Measurements from ENCODE around the gene HOXD13.

The HOXD13 gene

GRCh38 chr2:176087330-176088047 is 5.0 kb upstream of the HOXD13 start:
- DNase-seq (ENCODE audit: low spot score) (no peak), ATAC-seq (ENCODE audit: low read depth) (no peak)
- no peaks in the 10 kb centered on the region for H3K4me1 ChIP-seq (ENCODE audit: insufficient read depth, poor library complexity, severe bottlenecking)
- no peak overlapping the region for H3K4me3 ChIP-seq (ENCODE audit: severe bottlenecking)
- no peaks in the 10 kb centered on the region for H3K9me3 ChIP-seq (ENCODE audit: severe bottlenecking)
- H3K36me3 ChIP-seq (ENCODE audit: low read depth) = no peaks in the 10 kb centered on the region
- H3K27me3 ChIP-seq (ENCODE audit: insufficient read depth, poor library complexity, severe bottlenecking) = peaks cover 100% of the 10 kb centered on the region
- no peak for TF ChIP-seq CTCF (IDR thresholded peaks at IDR 0.05; ENCODE audit: poor library complexity, severe bottlenecking)
- no peak overlapping the region for H3K27ac ChIP-seq (ENCODE audit: poor library complexity, severe bottlenecking)

- Histone ChIP-seq H3K27ac (ENCODE audit: poor library complexity, severe bottlenecking) (no peak overlapping the region), H3K9me3 (ENCODE audit: severe bottlenecking) (no peaks in the 10 kb centered on the region), H3K36me3 (ENCODE audit: low read depth) (no peaks in the 10 kb centered on the region), H3K4me3 (ENCODE audit: severe bottlenecking) (no peak overlapping the region), H3K27me3 (ENCODE audit: insufficient read depth, poor library complexity, severe bottlenecking) (peaks cover 97% of the 10 kb centered on the region), H3K4me1 (ENCODE audit: insufficient read depth, poor library complexity, severe bottlenecking) (no peaks in the 10 kb centered on the region)
- DNase-seq (ENCODE audit: low spot score) = no peak
- ATAC-seq (ENCODE audit: low read depth) = peak; percentile 47
- peak; percentile 84 for TF ChIP-seq CTCF (IDR thresholded peaks at IDR 0.05; ENCODE audit: poor library complexity, severe bottlenecking)
Measured at GRCh38 chr2:176088048-176088936, 4.2 kb upstream of the HOXD13 start.

GRCh38 chr2:176088937-176089842 is 3.3 kb upstream of the HOXD13 start:
- Histone ChIP-seq H3K27me3 (ENCODE audit: insufficient read depth, poor library complexity, severe bottlenecking) (peaks cover 97% of the 10 kb centered on the region), H3K4me3 (ENCODE audit: severe bottlenecking) (no peak overlapping the region), H3K9me3 (ENCODE audit: severe bottlenecking) (no peaks in the 10 kb centered on the region), H3K4me1 (ENCODE audit: insufficient read depth, poor library complexity, severe bottlenecking) (no peaks in the 10 kb centered on the region), H3K36me3 (ENCODE audit: low read depth) (no peaks in the 10 kb centered on the region), H3K27ac (ENCODE audit: poor library complexity, severe bottlenecking) (no peak overlapping the region)
- ATAC-seq (ENCODE audit: low read depth) (no peak), DNase-seq (ENCODE audit: low spot score) (no peak)
- TF ChIP-seq CTCF (IDR thresholded peaks at IDR 0.05; ENCODE audit: poor library complexity, severe bottlenecking) = no peak

GRCh38 chr2:176089843-176090395 is 2.6 kb upstream of the HOXD13 start:
- no peak for ATAC-seq (ENCODE audit: low read depth)
- H3K9me3 ChIP-seq (ENCODE audit: severe bottlenecking) = no peaks in the 10 kb centered on the region
- H3K4me3 ChIP-seq (ENCODE audit: severe bottlenecking) = no peak overlapping the region
- no peak overlapping the region for H3K27ac ChIP-seq (ENCODE audit: poor library complexity, severe bottlenecking)
- TF ChIP-seq CTCF (IDR thresholded peaks at IDR 0.05; ENCODE audit: poor library complexity, severe bottlenecking) = no peak
- H3K27me3 ChIP-seq (ENCODE audit: insufficient read depth, poor library complexity, severe bottlenecking) = peaks cover 97% of the 10 kb centered on the region
- no peaks in the 10 kb centered on the region for H3K4me1 ChIP-seq (ENCODE audit: insufficient read depth, poor library complexity, severe bottlenecking)
- H3K36me3 ChIP-seq (ENCODE audit: low read depth) = no peaks in the 10 kb centered on the region
- no peak for DNase-seq (ENCODE audit: low spot score)

Measured in RWPE2 (cell line).